ENCODE results near the gene FLII. TPM values are rescaled to one million over a fixed set of nuclear protein-coding genes. Genes with fewer than 3 reads are reported as not detected.

The FLII gene
- total and polyA plus RNA-seq, 2 of the 13 experiments (the other 11 are each of a cell fraction or from before 2014, with no cell fraction given) = 130 to 303 TPM

DNA sequence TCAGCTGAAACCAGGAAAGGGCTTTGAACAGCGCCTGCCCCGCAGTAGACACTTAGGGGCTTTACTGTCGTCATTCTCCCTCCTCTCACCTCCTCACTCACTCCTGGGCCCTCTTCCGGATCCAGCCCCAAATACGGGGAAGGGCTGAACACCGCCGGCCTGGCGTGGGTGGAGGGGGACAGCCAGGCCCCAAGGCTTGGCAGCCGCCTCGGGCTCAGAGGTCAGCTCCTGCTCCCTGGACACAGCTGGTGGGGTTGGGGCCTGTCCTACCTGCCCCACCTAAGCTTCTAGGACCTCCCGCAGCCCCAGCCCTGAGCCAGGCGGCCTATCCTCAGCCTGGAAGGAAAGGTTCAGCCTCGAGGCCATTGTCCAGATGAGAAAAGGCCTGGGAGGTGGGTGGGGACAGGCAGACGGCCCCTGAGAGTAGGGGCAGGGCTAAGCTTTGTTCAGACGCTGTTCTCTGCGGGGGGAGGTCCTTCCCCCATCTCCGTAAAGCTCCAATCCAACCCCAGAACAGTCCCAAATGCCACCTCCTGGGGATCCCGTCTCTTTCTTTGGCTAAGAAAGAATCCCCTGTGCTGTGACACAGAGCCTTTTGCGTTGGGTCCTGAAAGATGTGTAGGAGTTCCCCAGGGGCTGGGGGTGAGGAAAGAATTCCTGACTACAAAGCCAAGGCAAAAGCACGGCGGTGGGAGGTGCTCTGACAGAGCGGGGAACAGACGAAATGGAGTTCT is 34.0 kb downstream of the FLII start (continued):
- TF ChIP-seq, protein P1, sequence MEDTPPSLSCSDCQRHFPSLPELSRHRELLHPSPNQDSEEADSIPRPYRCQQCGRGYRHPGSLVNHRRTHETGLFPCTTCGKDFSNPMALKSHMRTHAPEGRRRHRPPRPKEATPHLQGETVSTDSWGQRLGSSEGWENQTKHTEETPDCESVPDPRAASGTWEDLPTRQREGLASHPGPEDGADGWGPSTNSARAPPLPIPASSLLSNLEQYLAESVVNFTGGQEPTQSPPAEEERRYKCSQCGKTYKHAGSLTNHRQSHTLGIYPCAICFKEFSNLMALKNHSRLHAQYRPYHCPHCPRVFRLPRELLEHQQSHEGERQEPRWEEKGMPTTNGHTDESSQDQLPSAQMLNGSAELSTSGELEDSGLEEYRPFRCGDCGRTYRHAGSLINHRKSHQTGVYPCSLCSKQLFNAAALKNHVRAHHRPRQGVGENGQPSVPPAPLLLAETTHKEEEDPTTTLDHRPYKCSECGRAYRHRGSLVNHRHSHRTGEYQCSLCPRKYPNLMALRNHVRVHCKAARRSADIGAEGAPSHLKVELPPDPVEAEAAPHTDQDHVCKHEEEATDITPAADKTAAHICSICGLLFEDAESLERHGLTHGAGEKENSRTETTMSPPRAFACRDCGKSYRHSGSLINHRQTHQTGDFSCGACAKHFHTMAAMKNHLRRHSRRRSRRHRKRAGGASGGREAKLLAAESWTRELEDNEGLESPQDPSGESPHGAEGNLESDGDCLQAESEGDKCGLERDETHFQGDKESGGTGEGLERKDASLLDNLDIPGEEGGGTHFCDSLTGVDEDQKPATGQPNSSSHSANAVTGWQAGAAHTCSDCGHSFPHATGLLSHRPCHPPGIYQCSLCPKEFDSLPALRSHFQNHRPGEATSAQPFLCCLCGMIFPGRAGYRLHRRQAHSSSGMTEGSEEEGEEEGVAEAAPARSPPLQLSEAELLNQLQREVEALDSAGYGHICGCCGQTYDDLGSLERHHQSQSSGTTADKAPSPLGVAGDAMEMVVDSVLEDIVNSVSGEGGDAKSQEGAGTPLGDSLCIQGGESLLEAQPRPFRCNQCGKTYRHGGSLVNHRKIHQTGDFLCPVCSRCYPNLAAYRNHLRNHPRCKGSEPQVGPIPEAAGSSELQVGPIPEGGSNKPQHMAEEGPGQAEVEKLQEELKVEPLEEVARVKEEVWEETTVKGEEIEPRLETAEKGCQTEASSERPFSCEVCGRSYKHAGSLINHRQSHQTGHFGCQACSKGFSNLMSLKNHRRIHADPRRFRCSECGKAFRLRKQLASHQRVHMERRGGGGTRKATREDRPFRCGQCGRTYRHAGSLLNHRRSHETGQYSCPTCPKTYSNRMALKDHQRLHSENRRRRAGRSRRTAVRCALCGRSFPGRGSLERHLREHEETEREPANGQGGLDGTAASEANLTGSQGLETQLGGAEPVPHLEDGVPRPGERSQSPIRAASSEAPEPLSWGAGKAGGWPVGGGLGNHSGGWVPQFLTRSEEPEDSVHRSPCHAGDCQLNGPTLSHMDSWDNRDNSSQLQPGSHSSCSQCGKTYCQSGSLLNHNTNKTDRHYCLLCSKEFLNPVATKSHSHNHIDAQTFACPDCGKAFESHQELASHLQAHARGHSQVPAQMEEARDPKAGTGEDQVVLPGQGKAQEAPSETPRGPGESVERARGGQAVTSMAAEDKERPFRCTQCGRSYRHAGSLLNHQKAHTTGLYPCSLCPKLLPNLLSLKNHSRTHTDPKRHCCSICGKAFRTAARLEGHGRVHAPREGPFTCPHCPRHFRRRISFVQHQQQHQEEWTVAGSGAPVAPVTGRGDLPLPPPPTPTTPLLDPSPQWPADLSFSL (CRISPR knock-in tag; IDR thresholded peaks at IDR 0.05) = no peak
- TF ChIP-seq ZNF572 (CRISPR knock-in tag; IDR thresholded peaks at IDR 0.05) = no peak
- no peak for TF ChIP-seq ZNF367 (CRISPR knock-in tag; IDR thresholded peaks at IDR 0.05; ENCODE audit: borderline replicate concordance)
- no peak for TF ChIP-seq ZNF780A (CRISPR knock-in tag; IDR thresholded peaks at IDR 0.05)
- TF ChIP-seq, protein P2, sequence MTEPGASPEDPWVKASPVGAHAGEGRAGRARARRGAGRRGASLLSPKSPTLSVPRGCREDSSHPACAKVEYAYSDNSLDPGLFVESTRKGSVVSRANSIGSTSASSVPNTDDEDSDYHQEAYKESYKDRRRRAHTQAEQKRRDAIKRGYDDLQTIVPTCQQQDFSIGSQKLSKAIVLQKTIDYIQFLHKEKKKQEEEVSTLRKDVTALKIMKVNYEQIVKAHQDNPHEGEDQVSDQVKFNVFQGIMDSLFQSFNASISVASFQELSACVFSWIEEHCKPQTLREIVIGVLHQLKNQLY (CRISPR knock-in tag; IDR thresholded peaks at IDR 0.05) = no peak
- no peak; the same call in 1 of the 2 replicates for TF ChIP-seq ERF (CRISPR knock-in tag; IDR thresholded peaks at IDR 0.05)
- no peak for TF ChIP-seq ZEB1 (IDR thresholded peaks at IDR 0.05; ENCODE audit: insufficient replicate concordance, low read depth)
- peak; percentile 61; the same call in 1 of the 2 replicates for TF ChIP-seq BORCS8-MEF2B (CRISPR knock-in tag; IDR thresholded peaks at IDR 0.05)
- no peak for TF ChIP-seq ARNT2 (CRISPR knock-in tag; IDR thresholded peaks at IDR 0.05; ENCODE audit: low read depth)
- TF ChIP-seq HOXA7 (CRISPR knock-in tag; IDR thresholded peaks at IDR 0.05) = no peak
- TF ChIP-seq TOPORS (CRISPR knock-in tag; IDR thresholded peaks at IDR 0.05) = no peak
- TF ChIP-seq NONO (IDR thresholded peaks at IDR 0.05) = no peak
- TF ChIP-seq NONO (CRISPR knock-in tag; conservative IDR thresholded peaks at IDR 0.05) = no peak
- TF ChIP-seq ZNF850 (CRISPR knock-in tag; conservative IDR thresholded peaks at IDR 0.05) = no peak
- peak; percentile 26; the same call in 1 of the 2 replicates for TF ChIP-seq TBX2 (CRISPR knock-in tag; IDR thresholded peaks at IDR 0.05; ENCODE audit: borderline replicate concordance)
- TF ChIP-seq ONECUT2 (CRISPR knock-in tag; IDR thresholded peaks at IDR 0.05) = no peak
- peak; percentile 72; the same call in 1 of the 2 replicates for TF ChIP-seq KLF12 (CRISPR knock-in tag; IDR thresholded peaks at IDR 0.05; ENCODE audit: borderline replicate concordance)
- no peak for TF ChIP-seq PTBP1 (IDR thresholded peaks at IDR 0.05; ENCODE audit: low read depth, low read length, poor library complexity, severe bottlenecking)
- TF ChIP-seq, protein P3, sequence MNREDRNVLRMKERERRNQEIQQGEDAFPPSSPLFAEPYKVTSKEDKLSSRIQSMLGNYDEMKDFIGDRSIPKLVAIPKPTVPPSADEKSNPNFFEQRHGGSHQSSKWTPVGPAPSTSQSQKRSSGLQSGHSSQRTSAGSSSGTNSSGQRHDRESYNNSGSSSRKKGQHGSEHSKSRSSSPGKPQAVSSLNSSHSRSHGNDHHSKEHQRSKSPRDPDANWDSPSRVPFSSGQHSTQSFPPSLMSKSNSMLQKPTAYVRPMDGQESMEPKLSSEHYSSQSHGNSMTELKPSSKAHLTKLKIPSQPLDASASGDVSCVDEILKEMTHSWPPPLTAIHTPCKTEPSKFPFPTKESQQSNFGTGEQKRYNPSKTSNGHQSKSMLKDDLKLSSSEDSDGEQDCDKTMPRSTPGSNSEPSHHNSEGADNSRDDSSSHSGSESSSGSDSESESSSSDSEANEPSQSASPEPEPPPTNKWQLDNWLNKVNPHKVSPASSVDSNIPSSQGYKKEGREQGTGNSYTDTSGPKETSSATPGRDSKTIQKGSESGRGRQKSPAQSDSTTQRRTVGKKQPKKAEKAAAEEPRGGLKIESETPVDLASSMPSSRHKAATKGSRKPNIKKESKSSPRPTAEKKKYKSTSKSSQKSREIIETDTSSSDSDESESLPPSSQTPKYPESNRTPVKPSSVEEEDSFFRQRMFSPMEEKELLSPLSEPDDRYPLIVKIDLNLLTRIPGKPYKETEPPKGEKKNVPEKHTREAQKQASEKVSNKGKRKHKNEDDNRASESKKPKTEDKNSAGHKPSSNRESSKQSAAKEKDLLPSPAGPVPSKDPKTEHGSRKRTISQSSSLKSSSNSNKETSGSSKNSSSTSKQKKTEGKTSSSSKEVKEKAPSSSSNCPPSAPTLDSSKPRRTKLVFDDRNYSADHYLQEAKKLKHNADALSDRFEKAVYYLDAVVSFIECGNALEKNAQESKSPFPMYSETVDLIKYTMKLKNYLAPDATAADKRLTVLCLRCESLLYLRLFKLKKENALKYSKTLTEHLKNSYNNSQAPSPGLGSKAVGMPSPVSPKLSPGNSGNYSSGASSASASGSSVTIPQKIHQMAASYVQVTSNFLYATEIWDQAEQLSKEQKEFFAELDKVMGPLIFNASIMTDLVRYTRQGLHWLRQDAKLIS (CRISPR knock-in tag; IDR thresholded peaks at IDR 0.05) = no peak

Data from HepG2 (cell line).